Ovary (tissue), 9 donors: ENCODE measurements around the gene FARS2. TPM values are rescaled to one million over a fixed set of nuclear protein-coding genes. Genes with fewer than 3 reads are reported as not detected.

Source experiments
- DNase-seq, 5 donors: peaks; one replicate each; pipeline ENCODE4 v3.0.0-alpha.2; 2019 to 2020
- H3K27ac ChIP-seq, 2 donors: fragments of 200-600 bp; one replicate each; pipeline versions ENCODE4 v1.5.1 to v1.8.0; 2019 to 2022
- H3K27me3 ChIP-seq: fragments of 200-600 bp; one replicate; pipeline ENCODE4 v1.8.0; 2022
- H3K36me3 ChIP-seq: fragments of 200-600 bp; sonication (generic); one replicate; pipeline ENCODE4 v1.5.1; 2019
- H3K4me1 ChIP-seq: one replicate; pipeline ENCODE4 v1.8.1; 2013; ENCODE audit warnings: mild to moderate bottlenecking, moderate library complexity; ENCODE audit not compliant: insufficient read depth
- H3K4me3 ChIP-seq: fragments of 200-600 bp; sonication (generic); one replicate; pipeline ENCODE4 v1.5.1; 2017
- H3K9me3 ChIP-seq, 2 donors: fragments of 200-600 bp in 1 of 2; sonication (generic) in 1 of 2; one replicate each; pipeline versions ENCODE4 v1.5.1 to v1.8.1; 2013 to 2019; ENCODE audit warnings: mild to moderate bottlenecking in 1 of 2, moderate library complexity in 1 of 2
- CTCF ChIP-seq, 3 donors: fragments of 450-650 bp in 2 of 3; fragments of 200-600 bp in 1 of 3; IDR thresholded peaks; one replicate each; pipeline versions ENCODE4 v1.5.1 to v1.8.0; 2016 to 2022; ENCODE audit warnings: antibody characterized with exemption in 3 of 3, mild to moderate bottlenecking in 1 of 3
- EP300 ChIP-seq: sonication (generic); formaldehyde crosslinking; IDR thresholded peaks from one replicate; pipeline ENCODE4 v1.6.1; 2017; ENCODE audit warnings: antibody characterized with exemption
- POLR2A ChIP-seq: fragments of 450-650 bp; IDR thresholded peaks from one replicate; pipeline ENCODE4 v1.6.1; 2017; ENCODE audit warnings: antibody characterized with exemption, mild to moderate bottlenecking, moderate library complexity
- WGBS, 3 donors: extraction: QIAGEN DNeasy Blood & Tissue Kit in 1 of 3; methylation state at CpG; one replicate each; pipeline versions ENCODE4 v1.1.5 to v1.1.7; 2013 to 2017; 5-methylcytosine and 5-hydroxymethylcytosine counted together
- intact Hi-C, 4 donors: fragments of 100-400 bp; cut with DNase I; formaldehyde crosslinking; loops; one replicate each; pipeline versions ENCODE4 v1.11.0 to v1.15.1; 2022 to 2023
- polyA plus RNA-seq, 2 donors: library from polyadenylated mRNA; stranded (reverse); fragments of 200-250 nt in 1 of 2; fragments of 350-450 nt in 1 of 2; fragmentation: Illumina TruSeq in 1 of 2; extraction: RNeasy Lipid Tissue Mini Kit (QIAGEN cat#74804) in 1 of 2; gene quantifications; one replicate each; pipeline ENCODE4 v1.2.3, GENCODE V29; 2013 to 2014
- total RNA-seq, 7 donors: library from RNA; depleted of rRNA in 2 of 7; stranded (reverse); fragments of >200 nt in 2 of 7; fragmentation: NEBNext Ultra II Directional in 3 of 7; extraction: Animal tissue kit (Norgen Biotek cat#: 25700) in 3 of 7; gene quantifications; one replicate each; pipeline versions ENCODE4 v1.1.0 to v1.2.4, GENCODE V29; 2016 to 2023
- donor health status: DM: no; HTN: no; CAD: no; lungs with moderate emphysema.
- donor health status: DM: no; HTN: no; CAD: no.
- donor health status: Bipolar disorder and iron deficiency.
- donor health status: DM: yes; HTN: yes; CAD: no.
- donor health status: DM: no; HTN: no; CAD: no.
- donor health status: DM: yes; HTN: yes; CAD: no.

The FARS2 gene
- total and polyA plus RNA-seq, 9 donors: 9.2 to 17.5 (median 11.0) TPM

- no peak overlapping the region for H3K27ac ChIP-seq
- TF ChIP-seq POLR2A (no peak), EP300 (no peak), CTCF (IDR thresholded peaks at IDR 0.05) (no peak)
- H3K4me3 ChIP-seq: no peak overlapping the region
- no peak for DNase-seq
- H3K27me3 ChIP-seq: no peaks in the 10 kb centered on the region
- H3K36me3 ChIP-seq: no peaks in the 10 kb centered on the region
- intact Hi-C loops: no loop called here
- H3K9me3 ChIP-seq: no peaks in the 10 kb centered on the region
- WGBS, 3 donors: 93 to 98% (median 94%) methylated on average over 4 of the region's 4 CpGs
- no peaks in the 10 kb centered on the region for H3K4me1 ChIP-seq
Measured at GRCh38 chr6:5394280-5394679, 133.0 kb downstream of the FARS2 start.

- no peaks in the 10 kb centered on the region for H3K36me3 ChIP-seq
- no peaks in the 10 kb centered on the region for H3K27me3 ChIP-seq
- no peaks in the 10 kb centered on the region for H3K4me1 ChIP-seq
- intact Hi-C loops: no loop called here
- H3K27ac ChIP-seq: no peak overlapping the region
- no peak overlapping the region for H3K4me3 ChIP-seq
- no peaks in the 10 kb centered on the region for H3K9me3 ChIP-seq
- TF ChIP-seq POLR2A (no peak), CTCF (IDR thresholded peaks at IDR 0.05) (no peak), EP300 (no peak)
- DNase-seq: no peak
Measured at GRCh38 chr6:5395719-5396118, 134.4 kb downstream of the FARS2 start.

- intact Hi-C loops: no loop called here
- Histone ChIP-seq H3K27ac (no peak overlapping the region), H3K4me1 (no peaks in the 10 kb centered on the region), H3K36me3 (no peaks in the 10 kb centered on the region), H3K27me3 (no peaks in the 10 kb centered on the region), H3K4me3 (no peak overlapping the region), H3K9me3 (no peaks in the 10 kb centered on the region)
- DNase-seq: no peak
- TF ChIP-seq POLR2A (no peak), CTCF (IDR thresholded peaks at IDR 0.05) (no peak), EP300 (no peak)
- 69 to 77% (median 76%) methylated on average over 1 of the region's 1 CpG for WGBS, 3 donors
Measured at GRCh38 chr6:5398530-5398929, 137.2 kb downstream of the FARS2 start.

GRCh38 chr6:5399391-5399790 lies 138.1 kb downstream of the FARS2 start:
- no peaks in the 10 kb centered on the region for H3K9me3 ChIP-seq
- intact Hi-C loops: no loop called here
- no peaks in the 10 kb centered on the region for H3K4me1 ChIP-seq
- TF ChIP-seq POLR2A (no peak), CTCF (IDR thresholded peaks at IDR 0.05) (no peak), EP300 (no peak)
- H3K36me3 ChIP-seq: no peaks in the 10 kb centered on the region
- DNase-seq: no peak
- H3K27me3 ChIP-seq: no peaks in the 10 kb centered on the region
- WGBS, 3 donors: 87 to 90% (median 88%) methylated on average over 2 of the region's 2 CpGs
- no peak overlapping the region for H3K27ac ChIP-seq
- no peak overlapping the region for H3K4me3 ChIP-seq
